ENCODE results near the gene FLNB. TPM values are rescaled to one million over a fixed set of nuclear protein-coding genes. Genes with fewer than 3 reads are reported as not detected.

FLNB gene
- total RNA-seq, 2 donors from 2014 or later = 246 to 362 TPM

DNA sequence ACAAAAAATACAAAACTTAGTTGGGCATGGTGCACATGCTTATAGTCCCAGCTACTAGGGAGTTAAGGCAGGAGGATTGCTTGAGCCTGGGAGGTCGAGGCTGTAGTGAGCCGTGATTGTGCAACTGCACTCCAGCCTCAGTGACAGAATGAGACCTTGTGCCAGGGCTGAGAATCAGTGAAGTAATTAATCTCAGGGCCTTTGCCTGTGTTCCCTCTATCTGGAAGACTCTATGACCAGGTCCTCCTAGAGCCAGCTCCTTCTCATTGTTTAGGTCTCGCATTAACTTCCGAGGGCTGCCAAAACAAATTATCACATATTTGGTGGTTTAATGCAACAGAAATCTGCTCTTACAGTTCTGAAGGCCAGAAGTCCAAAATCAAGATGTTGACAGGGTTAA lies 41.4 kb upstream of the FLNB start:
- Histone ChIP-seq H3K9me3 (no peaks in the 10 kb centered on the region), H3K27me3 (no peaks in the 10 kb centered on the region), H3K9ac (ENCODE audit: low read depth in 2 of 2, low read length in 2 of 2) (no peak overlapping the region), H3K4me3 (no peak overlapping the region), H3K27ac (peak overlapping the region; percentile 20), H3K36me3 (no peaks in the 10 kb centered on the region), H3K4me1 (peaks cover 5% of the 10 kb centered on the region)
- DNase-seq = no peak
- TF ChIP-seq, protein P1, sequence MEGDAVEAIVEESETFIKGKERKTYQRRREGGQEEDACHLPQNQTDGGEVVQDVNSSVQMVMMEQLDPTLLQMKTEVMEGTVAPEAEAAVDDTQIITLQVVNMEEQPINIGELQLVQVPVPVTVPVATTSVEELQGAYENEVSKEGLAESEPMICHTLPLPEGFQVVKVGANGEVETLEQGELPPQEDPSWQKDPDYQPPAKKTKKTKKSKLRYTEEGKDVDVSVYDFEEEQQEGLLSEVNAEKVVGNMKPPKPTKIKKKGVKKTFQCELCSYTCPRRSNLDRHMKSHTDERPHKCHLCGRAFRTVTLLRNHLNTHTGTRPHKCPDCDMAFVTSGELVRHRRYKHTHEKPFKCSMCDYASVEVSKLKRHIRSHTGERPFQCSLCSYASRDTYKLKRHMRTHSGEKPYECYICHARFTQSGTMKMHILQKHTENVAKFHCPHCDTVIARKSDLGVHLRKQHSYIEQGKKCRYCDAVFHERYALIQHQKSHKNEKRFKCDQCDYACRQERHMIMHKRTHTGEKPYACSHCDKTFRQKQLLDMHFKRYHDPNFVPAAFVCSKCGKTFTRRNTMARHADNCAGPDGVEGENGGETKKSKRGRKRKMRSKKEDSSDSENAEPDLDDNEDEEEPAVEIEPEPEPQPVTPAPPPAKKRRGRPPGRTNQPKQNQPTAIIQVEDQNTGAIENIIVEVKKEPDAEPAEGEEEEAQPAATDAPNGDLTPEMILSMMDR (IDR thresholded peaks at IDR 0.05) = no peak
- intact Hi-C loops (cut with DNase I) = loop anchor here (10.0 kb wide), 1 partner anchor 208 kb away; no protein-coding TSS in a partner anchor

GRCh38 chr3:57967590-57967989 lies 40.6 kb upstream of the FLNB start:
- TF ChIP-seq, protein P1 (IDR thresholded peaks at IDR 0.05) = no peak
- intact Hi-C loops (cut with DNase I) = loop anchor here (10.0 kb wide), 1 partner anchor 207 kb away; no protein-coding TSS in a partner anchor
- Histone ChIP-seq H3K9ac (ENCODE audit: low read depth in 2 of 2, low read length in 2 of 2) (peak overlapping the region in 1 of 2 donors; percentile 3), H3K9me3 (no peaks in the 10 kb centered on the region), H3K27ac (peak overlapping the region; percentile 48), H3K4me3 (no peak overlapping the region), H3K27me3 (no peaks in the 10 kb centered on the region), H3K4me1 (peaks cover 12% of the 10 kb centered on the region), H3K36me3 (no peaks in the 10 kb centered on the region)
- peak; percentile 80 for DNase-seq

DNA sequence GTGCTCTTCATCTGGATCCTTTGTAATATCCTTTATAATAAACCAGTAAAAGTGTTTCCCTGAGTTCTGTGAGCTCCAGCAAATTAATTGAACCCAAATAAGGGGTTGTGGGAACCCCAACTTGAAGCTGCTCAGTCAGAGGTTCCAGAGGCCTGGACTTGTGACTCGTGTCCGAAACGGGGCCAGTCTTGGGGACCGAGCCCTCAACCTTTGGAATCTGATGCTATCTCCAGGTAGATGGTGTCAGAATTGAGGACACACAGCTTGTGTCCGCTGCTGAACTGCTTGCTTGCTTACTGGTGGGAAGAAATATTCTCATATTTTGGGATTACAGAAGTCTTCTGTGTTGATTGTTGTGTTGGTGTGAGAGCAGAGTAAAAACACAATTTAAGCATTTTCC lies 39.7 kb upstream of the FLNB start:
- no peaks in the 10 kb centered on the region for H3K36me3 ChIP-seq
- DNase-seq = no peak
- peak overlapping the region in 1 of 2 donors; percentile 46 for H3K9ac ChIP-seq (ENCODE audit: low read depth in 2 of 2, low read length in 2 of 2)
- H3K4me3 ChIP-seq = no peak overlapping the region
- H3K27me3 ChIP-seq = no peaks in the 10 kb centered on the region
- H3K4me1 ChIP-seq = peaks cover 12% of the 10 kb centered on the region
- TF ChIP-seq, protein P1 (IDR thresholded peaks at IDR 0.05) = no peak
- H3K27ac ChIP-seq = peak overlapping the region; percentile 48
- H3K9me3 ChIP-seq = no peaks in the 10 kb centered on the region
- intact Hi-C loops (cut with DNase I) = loop anchor here (10.0 kb wide), 1 partner anchor 206 kb away; no protein-coding TSS in a partner anchor

DNA sequence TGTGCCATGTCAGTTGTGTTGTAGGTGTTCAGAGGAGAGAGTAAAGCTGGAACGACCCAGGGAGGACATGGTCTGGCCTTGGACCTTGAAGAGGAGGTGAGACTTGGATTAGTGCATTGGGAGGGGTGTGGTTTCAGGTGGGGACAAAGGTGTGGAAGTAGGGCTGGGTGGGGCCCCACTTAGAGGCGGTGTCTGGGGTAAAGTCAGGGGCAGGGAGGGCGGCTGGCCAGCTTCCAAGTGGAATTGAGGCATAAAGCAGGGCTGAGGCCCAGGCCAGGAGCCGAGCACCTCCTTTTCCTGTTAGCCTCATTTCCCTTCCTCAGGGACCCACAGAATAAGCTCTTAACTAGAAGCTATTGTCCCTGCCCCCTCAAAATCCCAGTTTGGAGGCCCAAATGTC lies 36.2 kb upstream of the FLNB start:
- TF ChIP-seq, protein P1 (IDR thresholded peaks at IDR 0.05) = no peak
- peaks cover 18% of the 10 kb centered on the region for H3K4me1 ChIP-seq
- H3K4me3 ChIP-seq = no peak overlapping the region
- H3K9ac ChIP-seq (ENCODE audit: low read depth in 2 of 2, low read length in 2 of 2) = peak overlapping the region; percentile 61 to 89
- H3K36me3 ChIP-seq = no peaks in the 10 kb centered on the region
- peak overlapping the region; percentile 90 for H3K27ac ChIP-seq
- DNase-seq = peak; percentile 98
- intact Hi-C loops (cut with DNase I) = no loop called here
- H3K9me3 ChIP-seq = no peaks in the 10 kb centered on the region
- H3K27me3 ChIP-seq = no peaks in the 10 kb centered on the region

GRCh38 chr3:57972531-57973111 lies 35.6 kb upstream of the FLNB start:
- Histone ChIP-seq H3K27me3 (no peaks in the 10 kb centered on the region), H3K4me1 (peaks cover 23% of the 10 kb centered on the region), H3K36me3 (no peaks in the 10 kb centered on the region), H3K27ac (peak overlapping the region; percentile 90), H3K4me3 (no peak overlapping the region), H3K9ac (ENCODE audit: low read depth in 2 of 2, low read length in 2 of 2) (peak overlapping the region; percentile 61 to 89), H3K9me3 (no peaks in the 10 kb centered on the region)
- peak; percentile 89 for DNase-seq
- intact Hi-C loops (cut with DNase I) = no loop called here
- TF ChIP-seq, protein P1 (IDR thresholded peaks at IDR 0.05) = no peak
